CD4-positive, alpha-beta T cell (primary cell): ENCODE data around the gene SLC9A6. TPM values are rescaled to one million over a fixed set of nuclear protein-coding genes. Genes with fewer than 3 reads are reported as not detected.
A peak's percentile ranks its signal among the peaks of the same experiment; 100 is the strongest.

Source experiments
- ATAC-seq: fragments of 200-7000 bp; cut with Tn5 transposase; one replicate; pipeline ENCODE4 v1.10.0; 2022; ENCODE audit warnings: mild to moderate bottlenecking; ENCODE audit not compliant: poor library complexity
- CTCF ChIA-PET: fragments of 350-600 bp; sonication (Branson Sonifier 250); formaldehyde crosslinking; loops from one replicate; lab custom pipeline; 2021; ENCODE audit warnings: antibody characterized with exemption, inconsistent platforms; lab: Charles Lee
- POLR2A ChIA-PET: fragments of 350-600 bp; sonication (Branson Sonifier 250); formaldehyde crosslinking; loops from one replicate; lab custom pipeline; 2021; ENCODE audit warnings: antibody characterized with exemption, inconsistent platforms; lab: Charles Lee
- DNase-seq, 14 experiments: peaks; one replicate each; pipeline ENCODE4 v3.0.0-alpha.2; 2013 to 2020; ENCODE audit warnings: mixed read lengths in 2 of 14
- H3K27ac ChIP-seq, 2 donors: one replicate each; pipeline versions ENCODE4 v1.5.1 to v1.7.0; 2013; ENCODE audit warnings: low read length in 2 of 2, low read depth in 1 of 2, mild to moderate bottlenecking in 1 of 2
- H3K27me3 ChIP-seq, 2 experiments: 1 replicate in 1 of 2; 2 replicates in 1 of 2; pipeline versions ENCODE4 v1.6.1 to v1.7.0; 2013; ENCODE audit warnings: low read length in 2 of 2, control low read depth in 1 of 2, mild to moderate bottlenecking in 1 of 2, moderate library complexity in 1 of 2; ENCODE audit not compliant: insufficient read depth in 2 of 2, control insufficient read depth in 1 of 2
- H3K36me3 ChIP-seq: one replicate; pipeline ENCODE4 v1.6.1; 2013; ENCODE audit warnings: low read length, control low read depth; ENCODE audit not compliant: insufficient read depth
- H3K4me1 ChIP-seq: one replicate; pipeline ENCODE4 v1.6.1; 2013; ENCODE audit warnings: low read length, control low read depth; ENCODE audit not compliant: insufficient read depth
- H3K4me3 ChIP-seq: one replicate; pipeline ENCODE4 v1.5.1; 2013; ENCODE audit warnings: mild to moderate bottlenecking, low read length, moderate library complexity
- H3K9me3 ChIP-seq, 2 experiments: 1 replicate in 1 of 2; 2 replicates in 1 of 2; pipeline versions ENCODE4 v1.6.1 to v1.7.0; 2013; ENCODE audit warnings: low read length in 2 of 2, mild to moderate bottlenecking in 2 of 2, control low read depth in 1 of 2, moderate library complexity in 1 of 2; ENCODE audit not compliant: control insufficient read depth in 1 of 2, insufficient read depth in 1 of 2
- H3K27ac Mint-ChIP-seq: one replicate; pipeline ENCODE4 v1.8.0; 2020; ENCODE audit warnings: mixed read lengths
- H3K27me3 Mint-ChIP-seq: one replicate; pipeline ENCODE4 v1.8.0; 2021; ENCODE audit warnings: mixed read lengths
- H3K36me3 Mint-ChIP-seq: one replicate; pipeline ENCODE4 v1.8.0; 2021; ENCODE audit warnings: low read depth, mixed read lengths
- H3K4me1 Mint-ChIP-seq: one replicate; pipeline ENCODE4 v1.8.0; 2021; ENCODE audit warnings: low read depth, mixed read lengths
- H3K4me3 Mint-ChIP-seq: one replicate; pipeline ENCODE4 v1.8.0; 2020; ENCODE audit warnings: mild to moderate bottlenecking, mixed read lengths
- H3K9me3 Mint-ChIP-seq: one replicate; pipeline ENCODE4 v1.8.0; 2020; ENCODE audit warnings: mixed read lengths
- intact Hi-C, 2 experiments: fragments of 100-400 bp; cut with DNase I in 1 of 2; cut with micrococcal nuclease in 1 of 2; formaldehyde crosslinking; loops; one replicate each; pipeline versions ENCODE4 v1.15.1 to v1.9.0; 2023 to 2025; cut with DNase I, micrococcal nuclease
- total RNA-seq, 174 experiments: library from RNA in 2 of 174; stranded (reverse) in 2 of 174; gene quantifications; one replicate each; pipeline ENCODE4 v1.2.3 and lab custom pipeline; 2021 to 2026
- TF ChIP-seq, protein P1 (sequence below): fragments of 200-600 bp; IDR thresholded peaks from one replicate; pipeline ENCODE4 v1.8.0; 2022; ENCODE audit warnings: antibody characterized with exemption, mild to moderate bottlenecking

SLC9A6 gene
- total RNA-seq, 2 experiments from 2014 or later, result 17.8 to 20.0 TPM

DNA sequence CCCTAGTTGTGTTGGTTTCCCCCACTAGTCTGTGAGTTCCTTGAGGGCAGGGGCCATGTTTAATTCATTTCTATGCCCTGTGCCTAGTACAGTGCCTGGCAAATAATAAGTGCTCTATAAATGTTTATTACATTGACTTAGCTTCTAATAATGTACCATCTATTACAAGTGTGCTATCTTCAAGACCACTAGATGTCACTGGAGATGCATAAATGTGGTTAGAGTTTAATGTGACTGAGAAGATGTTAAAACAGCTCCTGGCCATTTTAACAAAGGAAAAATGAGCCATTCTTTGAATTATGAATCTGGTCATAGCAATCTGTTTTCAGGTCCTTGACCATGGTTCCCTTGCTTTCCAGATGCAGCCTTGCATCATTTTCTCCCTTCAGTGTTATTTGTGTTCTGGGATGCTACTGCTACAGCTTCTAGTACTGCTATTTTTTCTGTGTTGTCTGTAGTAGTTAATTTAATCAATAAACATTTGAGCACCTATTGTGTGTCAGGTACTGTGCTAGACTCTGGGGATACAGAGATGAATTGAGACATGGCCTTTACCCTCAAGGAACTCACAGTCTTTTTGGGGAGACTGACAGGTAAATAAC lies 43.2 kb downstream of the SLC9A6 start:
- H3K36me3 ChIP-seq, result peaks cover 22% of the 10 kb centered on the region
- H3K9me3 Mint-ChIP-seq, result no peaks in the 10 kb centered on the region

DNA sequence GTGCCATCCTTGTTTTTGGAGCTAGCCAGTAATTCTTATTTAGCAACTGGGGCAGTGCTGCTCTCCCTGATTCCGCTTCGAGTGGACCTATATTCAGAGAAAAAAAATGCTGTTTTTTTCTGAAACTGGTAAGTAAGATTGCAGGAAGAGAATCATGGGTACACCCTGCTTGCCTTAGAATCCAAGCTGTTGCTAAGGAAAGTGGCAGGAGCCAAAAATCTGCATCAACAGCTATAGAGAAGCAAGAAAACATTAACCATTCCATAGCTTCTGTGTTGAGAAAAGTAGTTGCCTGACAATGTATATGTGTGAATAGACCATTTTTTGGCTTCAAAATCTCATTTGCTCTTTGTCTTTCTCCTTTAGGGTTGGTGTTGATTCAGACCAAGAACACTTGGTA lies 44.5 kb downstream of the SLC9A6 start:
- Histone ChIP-seq H3K4me3 (no peak overlapping the region), H3K27me3 (no peaks in the 10 kb centered on the region), H3K4me1 (no peaks in the 10 kb centered on the region), H3K9me3 (no peaks in the 10 kb centered on the region), H3K27ac (no peak overlapping the region), H3K36me3 (peaks cover 25% of the 10 kb centered on the region)
- DNase-seq (no peak), ATAC-seq (no peak)
- H3K27me3 Mint-ChIP-seq, result no peaks in the 10 kb centered on the region
- no peak overlapping the region for H3K27ac Mint-ChIP-seq
- TF ChIP-seq, protein P1, sequence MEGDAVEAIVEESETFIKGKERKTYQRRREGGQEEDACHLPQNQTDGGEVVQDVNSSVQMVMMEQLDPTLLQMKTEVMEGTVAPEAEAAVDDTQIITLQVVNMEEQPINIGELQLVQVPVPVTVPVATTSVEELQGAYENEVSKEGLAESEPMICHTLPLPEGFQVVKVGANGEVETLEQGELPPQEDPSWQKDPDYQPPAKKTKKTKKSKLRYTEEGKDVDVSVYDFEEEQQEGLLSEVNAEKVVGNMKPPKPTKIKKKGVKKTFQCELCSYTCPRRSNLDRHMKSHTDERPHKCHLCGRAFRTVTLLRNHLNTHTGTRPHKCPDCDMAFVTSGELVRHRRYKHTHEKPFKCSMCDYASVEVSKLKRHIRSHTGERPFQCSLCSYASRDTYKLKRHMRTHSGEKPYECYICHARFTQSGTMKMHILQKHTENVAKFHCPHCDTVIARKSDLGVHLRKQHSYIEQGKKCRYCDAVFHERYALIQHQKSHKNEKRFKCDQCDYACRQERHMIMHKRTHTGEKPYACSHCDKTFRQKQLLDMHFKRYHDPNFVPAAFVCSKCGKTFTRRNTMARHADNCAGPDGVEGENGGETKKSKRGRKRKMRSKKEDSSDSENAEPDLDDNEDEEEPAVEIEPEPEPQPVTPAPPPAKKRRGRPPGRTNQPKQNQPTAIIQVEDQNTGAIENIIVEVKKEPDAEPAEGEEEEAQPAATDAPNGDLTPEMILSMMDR, result no peak
- ChIA-PET CTCF (no interaction called here), POLR2A (no interaction called here)
- intact Hi-C loops, result loop anchor here in 1 of 2 experiments (2.0 to 10.0 kb wide), 3 partner anchors 75 to 239 kb away; no protein-coding TSS in a partner anchor
- no peaks in the 10 kb centered on the region for H3K9me3 Mint-ChIP-seq
- H3K4me1 Mint-ChIP-seq, result no peaks in the 10 kb centered on the region
- peaks cover 70% of the 10 kb centered on the region for H3K36me3 Mint-ChIP-seq
- H3K4me3 Mint-ChIP-seq, result no peak overlapping the region

More for the DNA sequence above, 43.2 kb downstream of the SLC9A6 start:
- DNase-seq, result peak in 3 of 14 experiments; percentile 60 to 69 (median 68)
- H3K9me3 ChIP-seq, result no peaks in the 10 kb centered on the region
- CTCF ChIA-PET, result interaction anchor here (1.0 to 2.4 kb wide), 5 partner anchors 134 to 666 kb away, joined by 3 to 14 read pairs (median 12); no protein-coding TSS in a partner anchor
- no peaks in the 10 kb centered on the region for H3K27me3 ChIP-seq
- Mint-ChIP-seq H3K4me1 (no peaks in the 10 kb centered on the region), H3K4me3 (no peak overlapping the region), H3K36me3 (peaks cover 67% of the 10 kb centered on the region), H3K27me3 (no peaks in the 10 kb centered on the region), H3K27ac (no peak overlapping the region)
- POLR2A ChIA-PET, result interaction anchor here (0.7 to 1.1 kb wide), 6 partner anchors 37 to 667 kb away, joined by 3 to 6 read pairs (median 3); no protein-coding TSS in a partner anchor
- no peaks in the 10 kb centered on the region for H3K4me1 ChIP-seq
- intact Hi-C loops, result loop anchor here (1.0 to 5.0 kb wide), 5 partner anchors 135 to 240 kb away; no protein-coding TSS in a partner anchor
- TF ChIP-seq, protein P1, result peak; percentile 55
- H3K4me3 ChIP-seq, result no peak overlapping the region
- H3K27ac ChIP-seq, result no peak overlapping the region
- ATAC-seq, result peak; percentile 55

DNA sequence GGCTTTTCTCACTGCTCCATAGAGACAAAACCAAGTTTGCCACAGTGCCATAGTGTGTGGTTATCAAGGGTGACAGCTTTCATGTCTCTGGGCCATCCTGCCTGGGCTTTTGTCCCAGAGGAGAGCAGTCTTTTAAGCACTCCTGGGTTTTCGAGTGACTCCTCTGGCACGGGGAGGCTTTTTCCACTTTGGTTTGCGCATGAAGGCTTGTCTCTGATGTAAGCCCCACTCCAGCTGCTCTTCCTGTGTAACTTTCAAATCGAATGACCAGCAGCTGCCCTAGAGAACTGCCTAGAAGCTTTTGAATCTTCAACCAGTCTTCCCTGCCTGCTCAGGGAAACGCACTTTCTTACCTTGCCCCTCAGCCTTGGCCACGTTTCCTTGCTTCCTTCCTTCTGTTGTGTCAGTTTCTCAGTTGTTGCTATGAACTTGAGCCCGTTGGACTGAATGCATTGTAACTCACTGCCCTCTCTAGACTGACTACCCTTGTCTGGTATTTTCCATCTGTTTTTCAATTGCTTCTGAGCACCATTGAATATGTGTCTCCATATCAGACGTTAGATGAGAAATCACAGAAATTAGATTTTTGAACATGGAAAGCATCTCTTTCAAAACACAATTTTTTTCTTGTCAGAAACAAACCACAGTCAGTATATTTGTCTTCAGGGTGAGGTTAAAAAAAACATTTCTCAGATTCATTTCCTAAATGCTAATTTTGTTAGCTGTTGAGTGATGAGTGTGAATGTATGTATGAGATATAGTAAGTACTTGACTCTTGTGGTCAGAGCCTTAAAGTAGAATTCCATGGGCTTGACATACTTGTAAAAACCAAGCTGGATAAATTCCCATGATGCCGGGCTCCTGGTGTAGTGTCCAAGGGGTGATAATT lies 45.3 kb downstream of the SLC9A6 start:
- ChIA-PET POLR2A (no interaction called here), CTCF (no interaction called here)
- Mint-ChIP-seq H3K4me1 (no peaks in the 10 kb centered on the region), H3K4me3 (no peak overlapping the region), H3K27ac (no peak overlapping the region), H3K36me3 (peaks cover 65% of the 10 kb centered on the region), H3K9me3 (no peaks in the 10 kb centered on the region), H3K27me3 (no peaks in the 10 kb centered on the region)
- intact Hi-C loops, result loop anchor here in 1 of 2 experiments (10.0 kb wide), 1 partner anchor 74 kb away; no protein-coding TSS in a partner anchor
- Histone ChIP-seq H3K36me3 (peaks cover 25% of the 10 kb centered on the region), H3K9me3 (no peaks in the 10 kb centered on the region), H3K27ac (no peak overlapping the region), H3K4me1 (no peaks in the 10 kb centered on the region), H3K4me3 (no peak overlapping the region), H3K27me3 (no peaks in the 10 kb centered on the region)
- TF ChIP-seq, protein P1, result no peak
- DNase-seq, result no peak
- ATAC-seq, result no peak
